Left ventricle myocardium inferior (tissue), 1 donor: ENCODE measurements around the gene AHNAK. TPM values are rescaled to one million over a fixed set of nuclear protein-coding genes. Genes with fewer than 3 reads are reported as not detected.
"Not testable (repeated sequence)": the region's sequence is repeated elsewhere in the genome, so short reads cannot be mapped to it uniquely, and the experiment has no call there.

ENCODE experiments used
- DNase-seq: peaks from one replicate; pipeline ENCODE4 v3.0.0-alpha.2; 2020
- H3K27ac ChIP-seq: fragments of 200-600 bp; replicated peaks from 2 replicates; pipeline ENCODE4 v1.8.0; 2021
- H3K27me3 ChIP-seq: fragments of 200-600 bp; 2 replicates; pipeline ENCODE4 v1.8.0; 2021; ENCODE audit warnings: low read depth
- H3K36me3 ChIP-seq: fragments of 200-600 bp; 2 replicates; pipeline ENCODE4 v1.8.0; 2021
- H3K4me1 ChIP-seq: fragments of 200-600 bp; 2 replicates; pipeline ENCODE4 v1.8.0; 2021
- H3K4me3 ChIP-seq: fragments of 200-600 bp; 2 replicates; pipeline ENCODE4 v1.8.0; 2021; ENCODE audit warnings: mild to moderate bottlenecking, moderate library complexity
- H3K9me3 ChIP-seq: fragments of 200-600 bp; replicated peaks from 2 replicates; pipeline ENCODE4 v1.8.0; 2021
- intact Hi-C: fragments of 100-400 bp; cut with micrococcal nuclease; formaldehyde crosslinking; loops from one replicate; pipeline ENCODE4 v1.11.0; 2022
- total RNA-seq: library from RNA; stranded (reverse); fragmentation: NEBNext Ultra II Directional; extraction: Animal tissue kit (Norgen Biotek cat#: 25700); gene quantifications from one replicate; pipeline ENCODE4 v1.2.1, GENCODE V29; 2021
- TF ChIP-seq, protein P1 (sequence below): fragments of 200-600 bp; IDR thresholded peaks from 2 replicates; pipeline ENCODE4 v1.8.0; 2021; ENCODE audit warnings: antibody characterized with exemption, mild to moderate bottlenecking, borderline replicate concordance
- donor health status: DM: no; HTN: yes; CAD: no; lungs with severe emphysema.

AHNAK gene
- total RNA-seq, 1 donor from 2014 or later: 290 TPM

DNA sequence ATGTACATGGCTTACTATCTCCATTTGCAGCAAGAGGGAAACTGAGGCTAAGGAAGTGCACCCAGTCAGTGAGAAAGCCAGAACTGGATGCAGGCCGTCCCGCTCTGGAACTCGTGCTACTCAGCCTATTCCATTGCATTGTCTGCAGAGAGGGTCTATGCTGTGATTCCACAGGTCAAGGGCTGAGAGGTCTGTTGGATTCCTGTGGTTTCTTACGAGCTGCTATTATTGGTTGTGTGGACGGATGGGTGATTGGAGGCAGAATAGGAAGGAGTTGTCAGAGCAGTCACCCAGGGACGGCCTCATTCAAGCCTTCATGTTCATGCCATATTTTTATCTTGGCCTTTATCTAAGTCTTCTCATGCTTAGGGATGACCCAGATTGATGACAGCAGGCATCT is 94.3 kb downstream of the AHNAK start:
- no peaks in the 10 kb centered on the region for H3K36me3 ChIP-seq
- H3K4me1 ChIP-seq: no peaks in the 10 kb centered on the region
- TF ChIP-seq, protein P1, sequence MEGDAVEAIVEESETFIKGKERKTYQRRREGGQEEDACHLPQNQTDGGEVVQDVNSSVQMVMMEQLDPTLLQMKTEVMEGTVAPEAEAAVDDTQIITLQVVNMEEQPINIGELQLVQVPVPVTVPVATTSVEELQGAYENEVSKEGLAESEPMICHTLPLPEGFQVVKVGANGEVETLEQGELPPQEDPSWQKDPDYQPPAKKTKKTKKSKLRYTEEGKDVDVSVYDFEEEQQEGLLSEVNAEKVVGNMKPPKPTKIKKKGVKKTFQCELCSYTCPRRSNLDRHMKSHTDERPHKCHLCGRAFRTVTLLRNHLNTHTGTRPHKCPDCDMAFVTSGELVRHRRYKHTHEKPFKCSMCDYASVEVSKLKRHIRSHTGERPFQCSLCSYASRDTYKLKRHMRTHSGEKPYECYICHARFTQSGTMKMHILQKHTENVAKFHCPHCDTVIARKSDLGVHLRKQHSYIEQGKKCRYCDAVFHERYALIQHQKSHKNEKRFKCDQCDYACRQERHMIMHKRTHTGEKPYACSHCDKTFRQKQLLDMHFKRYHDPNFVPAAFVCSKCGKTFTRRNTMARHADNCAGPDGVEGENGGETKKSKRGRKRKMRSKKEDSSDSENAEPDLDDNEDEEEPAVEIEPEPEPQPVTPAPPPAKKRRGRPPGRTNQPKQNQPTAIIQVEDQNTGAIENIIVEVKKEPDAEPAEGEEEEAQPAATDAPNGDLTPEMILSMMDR: no peak
- H3K4me3 ChIP-seq: no peak overlapping the region
- intact Hi-C loops: no loop called here
- H3K27ac ChIP-seq: no peak overlapping the region
- no peaks in the 10 kb centered on the region for H3K27me3 ChIP-seq
- H3K9me3 ChIP-seq: peaks cover 7% of the 10 kb centered on the region
- DNase-seq: no peak

DNA sequence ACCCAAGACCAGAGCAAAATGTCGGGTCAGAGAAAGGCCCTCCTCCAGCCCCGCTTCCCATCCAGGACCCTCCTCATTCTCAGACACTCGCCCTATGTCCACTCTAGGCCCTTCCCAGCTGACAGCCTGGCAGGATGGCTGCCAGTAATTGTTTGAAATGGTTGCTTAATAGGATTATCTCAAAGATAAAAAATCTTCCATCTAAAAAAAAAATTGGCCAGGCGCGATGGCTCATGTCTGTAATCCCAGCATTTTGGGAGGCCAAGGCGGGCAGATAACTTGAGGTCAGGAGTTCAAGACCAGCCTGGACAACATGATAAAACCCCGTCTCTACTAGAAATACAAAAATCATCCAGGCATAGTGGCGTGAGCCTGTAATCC is 95.4 kb downstream of the AHNAK start:
- Histone ChIP-seq H3K27ac (no peak overlapping the region), H3K36me3 (no peaks in the 10 kb centered on the region), H3K4me3 (no peak overlapping the region), H3K9me3 (peaks cover 7% of the 10 kb centered on the region), H3K4me1 (peaks cover 7% of the 10 kb centered on the region), H3K27me3 (no peaks in the 10 kb centered on the region)
- no peak for DNase-seq
- intact Hi-C loops: no loop called here
- TF ChIP-seq, protein P1: no peak

DNA sequence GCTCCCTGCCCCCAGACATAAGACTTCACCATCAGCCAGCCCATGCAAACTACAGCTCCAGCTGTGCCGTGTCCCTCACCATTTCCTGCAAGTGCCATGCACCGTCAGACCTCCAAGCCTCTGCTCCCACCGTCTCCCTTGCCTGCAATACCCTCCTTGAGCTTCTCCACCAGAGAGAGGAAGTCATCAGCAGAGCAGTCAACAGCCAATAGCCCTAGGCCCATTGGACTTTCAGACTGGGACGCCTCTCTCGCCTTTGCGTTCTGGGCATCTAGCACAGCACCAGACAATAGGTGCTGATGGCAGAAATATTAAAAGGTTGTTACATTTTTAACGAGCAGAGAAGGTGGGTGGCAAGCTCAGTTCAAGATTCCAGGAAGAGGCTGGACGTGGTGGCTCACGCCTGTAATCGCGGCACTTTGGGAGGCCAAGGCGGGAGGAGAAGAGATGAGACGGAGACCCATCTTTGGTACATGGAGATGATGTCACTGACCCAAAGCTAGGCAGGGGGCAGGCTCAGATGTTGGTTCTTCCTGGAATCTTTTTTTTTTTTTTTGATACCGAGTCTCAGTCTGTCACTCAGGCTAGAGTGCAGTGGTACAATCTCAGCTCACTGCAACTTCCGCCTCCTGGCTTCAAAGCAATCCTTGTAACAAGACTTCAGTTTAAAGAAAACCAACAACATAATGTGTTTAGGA is 95.9 kb downstream of the AHNAK start:
- no peak overlapping the region for H3K4me3 ChIP-seq
- DNase-seq: no peak
- intact Hi-C loops: no loop called here
- peaks cover 2% of the 10 kb centered on the region for H3K9me3 ChIP-seq
- peaks cover 13% of the 10 kb centered on the region for H3K4me1 ChIP-seq
- no peak overlapping the region for H3K27ac ChIP-seq
- H3K36me3 ChIP-seq: no peaks in the 10 kb centered on the region
- H3K27me3 ChIP-seq: no peaks in the 10 kb centered on the region
- TF ChIP-seq, protein P1: no peak

DNA sequence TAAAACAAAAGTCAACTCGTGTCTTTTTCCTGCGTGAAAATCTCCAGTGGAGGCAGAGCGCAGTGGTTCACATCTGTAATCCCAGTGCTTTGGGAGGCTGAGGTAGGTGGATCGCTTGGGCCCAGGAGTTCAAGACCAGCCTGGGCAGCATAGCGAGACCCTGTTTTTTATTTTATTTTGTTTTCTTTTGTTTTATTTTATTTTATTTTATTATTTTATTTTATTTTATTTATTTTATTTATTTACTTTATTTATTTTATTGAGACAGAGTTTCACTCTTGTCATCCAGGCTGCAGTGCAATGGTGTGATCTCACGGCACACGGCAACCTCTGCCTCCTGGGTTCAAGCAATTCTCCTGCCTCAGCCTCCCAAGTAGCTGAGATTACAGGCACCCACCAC is 96.7 kb downstream of the AHNAK start:
- H3K27ac ChIP-seq, H3K9me3 ChIP-seq, H3K4me3 ChIP-seq, H3K27me3 ChIP-seq, H3K36me3 ChIP-seq, DNase-seq, intact Hi-C loops: not testable (repeated sequence)
- peaks cover 20% of the 10 kb centered on the region for H3K4me1 ChIP-seq

DNA sequence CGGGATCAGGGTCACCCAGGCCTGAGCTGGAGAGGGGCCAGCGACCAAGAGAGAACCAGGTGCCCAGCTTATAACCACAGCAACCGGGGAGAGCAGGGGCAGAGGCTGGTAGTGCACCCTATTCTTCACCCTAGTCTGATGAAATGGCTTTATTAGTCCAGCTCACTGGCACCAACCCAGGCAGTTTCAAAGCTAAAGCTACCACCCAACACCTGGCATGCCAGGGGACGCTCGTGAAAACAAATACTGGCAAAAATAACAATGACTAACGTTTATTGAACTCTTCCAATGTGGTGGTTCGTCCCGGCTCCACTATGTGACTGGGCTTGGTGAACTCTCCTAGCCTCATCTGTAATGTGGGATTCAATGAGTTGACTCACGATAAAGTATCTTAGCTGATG is 97.2 kb downstream of the AHNAK start:
- Histone ChIP-seq H3K9me3 (no peaks in the 10 kb centered on the region), H3K4me1 (peaks cover 25% of the 10 kb centered on the region), H3K27me3 (no peaks in the 10 kb centered on the region), H3K36me3 (no peaks in the 10 kb centered on the region), H3K27ac (no peak overlapping the region), H3K4me3 (no peak overlapping the region)
- DNase-seq: no peak
- TF ChIP-seq, protein P1: no peak
- intact Hi-C loops: no loop called here

DNA sequence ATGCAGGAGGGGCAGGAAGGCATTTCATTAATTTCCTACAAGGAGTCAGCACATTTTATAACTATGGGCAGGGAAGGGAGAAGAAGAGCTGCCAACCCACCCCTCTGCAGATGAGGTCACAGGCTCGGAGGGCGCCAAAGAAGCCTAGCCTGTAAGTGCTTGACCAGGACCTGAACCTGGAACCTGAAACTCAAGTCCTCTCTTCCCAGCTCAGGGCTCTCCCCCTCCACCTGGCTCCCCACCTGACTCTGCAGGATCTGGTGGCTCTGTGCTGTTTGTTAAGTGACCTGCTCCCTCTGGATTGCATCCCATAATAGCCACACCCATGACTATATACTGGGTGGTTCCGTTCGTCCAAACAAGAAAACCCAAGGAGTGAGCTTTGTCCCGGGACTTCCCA is 100.5 kb downstream of the AHNAK start:
- H3K27me3 ChIP-seq: no peaks in the 10 kb centered on the region
- no peaks in the 10 kb centered on the region for H3K9me3 ChIP-seq
- TF ChIP-seq, protein P1: no peak
- intact Hi-C loops: no loop called here
- peaks cover 39% of the 10 kb centered on the region for H3K4me1 ChIP-seq
- H3K27ac ChIP-seq: peak overlapping the region; percentile 77
- DNase-seq: no peak
- no peak overlapping the region for H3K4me3 ChIP-seq
- no peaks in the 10 kb centered on the region for H3K36me3 ChIP-seq
